Measurements from ENCODE around the gene NSUN7. TPM values are rescaled to one million over a fixed set of nuclear protein-coding genes. Genes with fewer than 3 reads are reported as not detected.

NSUN7 gene
- total RNA-seq, 1 experiment from 2014 or later = 6.7 TPM

GRCh38 chr4:40713798-40714197, 36.0 kb upstream of the NSUN7 start:
- Histone ChIP-seq H2AFZ (ENCODE audit: low read length) (no peak overlapping the region), H3K4me3 (ENCODE audit: low read length) (no peak overlapping the region), H3K79me2 (ENCODE audit: low read length) (no peaks in the 10 kb centered on the region), H3K27ac (ENCODE audit: low read length) (no peak overlapping the region), H3K9me2 (replicated peaks; ENCODE audit: low read length) (no peaks in the 10 kb centered on the region), H3K9ac (ENCODE audit: low read length) (no peak overlapping the region), H3F3A (ENCODE audit: low read length, unreplicated experiment) (no peaks in the 10 kb centered on the region), H3K36me3 (ENCODE audit: low read depth, low read length) (no peaks in the 10 kb centered on the region), H3K4me2 (ENCODE audit: low read length) (no peak overlapping the region), H4K20me1 (ENCODE audit: low read length) (no peaks in the 10 kb centered on the region), H3K9me3 (ENCODE audit: low read length) (no peaks in the 10 kb centered on the region), H3K27me3 (ENCODE audit: low read length) (no peaks in the 10 kb centered on the region), H3K4me1 (ENCODE audit: insufficient read depth, low read length) (peaks cover 7% of the 10 kb centered on the region)
- CTCF ChIA-PET = no interaction called here
- intact Hi-C loops (cut with micrococcal nuclease) = no loop called here
- POLR2A ChIA-PET (ENCODE audit: unreplicated experiment) = no interaction called here
- BruUV-seq (replicated peaks) = no TSS peak
- ATAC-seq (no peak), DNase-seq (no peak)
- TF ChIP-seq EZH2phosphoT487 (IDR thresholded peaks at IDR 0.05; ENCODE audit: borderline replicate concordance, low read length) = no peak
- TF ChIP-seq EZH2 (IDR thresholded peaks at IDR 0.05; ENCODE audit: low read length, unreplicated experiment) = no peak
- no peak for TF ChIP-seq CTCF (conservative IDR thresholded peaks at IDR 0.05; ENCODE audit: low read depth, low read length)

- peak; percentile 18 for ATAC-seq
- intact Hi-C loops (cut with micrococcal nuclease) = loop anchor here (2.0 to 5.0 kb wide), 3 partner anchors 88 to 394 kb away; no protein-coding TSS in a partner anchor
- H3K9me2 ChIP-seq (replicated peaks; ENCODE audit: low read length) = no peaks in the 10 kb centered on the region
- H3F3A ChIP-seq (ENCODE audit: low read length, unreplicated experiment) = no peaks in the 10 kb centered on the region
- H3K9me3 ChIP-seq (ENCODE audit: low read length) = no peaks in the 10 kb centered on the region
- no peak overlapping the region for H3K9ac ChIP-seq (ENCODE audit: low read length)
- H3K27ac ChIP-seq (ENCODE audit: low read length) = no peak overlapping the region
- TF ChIP-seq EZH2 (IDR thresholded peaks at IDR 0.05; ENCODE audit: low read length, unreplicated experiment) = no peak
- no peak for TF ChIP-seq CTCF (conservative IDR thresholded peaks at IDR 0.05; ENCODE audit: low read depth, low read length)
- TF ChIP-seq EZH2phosphoT487 (IDR thresholded peaks at IDR 0.05; ENCODE audit: borderline replicate concordance, low read length) = no peak
- no peaks in the 10 kb centered on the region for H3K36me3 ChIP-seq (ENCODE audit: low read depth, low read length)
- H3K27me3 ChIP-seq (ENCODE audit: low read length) = no peaks in the 10 kb centered on the region
- peaks cover 15% of the 10 kb centered on the region for H3K4me1 ChIP-seq (ENCODE audit: insufficient read depth, low read length)
- POLR2A ChIA-PET (ENCODE audit: unreplicated experiment) = interaction anchor here (0.6 kb wide), 1 partner anchor 166 kb away, joined by 3 read pairs; no protein-coding TSS in a partner anchor
- no TSS peak for BruUV-seq (replicated peaks)
- no peak overlapping the region for H3K4me3 ChIP-seq (ENCODE audit: low read length)
- CTCF ChIA-PET = interaction anchor here (0.6 to 0.7 kb wide), 4 partner anchors 14 to 435 kb away, joined by 3 to 4 read pairs (median 3); no protein-coding TSS in a partner anchor
- peak overlapping the region; percentile 18; the same call in 1 of the 2 replicates for H3K4me2 ChIP-seq (ENCODE audit: low read length)
- no peaks in the 10 kb centered on the region for H3K79me2 ChIP-seq (ENCODE audit: low read length)
- peak; percentile 12 for DNase-seq
- H4K20me1 ChIP-seq (ENCODE audit: low read length) = no peaks in the 10 kb centered on the region
- H2AFZ ChIP-seq (ENCODE audit: low read length) = peak overlapping the region; percentile 37; the same call in 1 of the 2 replicates
These were observed 31.2 kb upstream of the NSUN7 start for GRCh38 chr4:40718586-40718985.

- intact Hi-C loops (cut with micrococcal nuclease) = loop anchor here (2.0 to 5.0 kb wide), 3 partner anchors 88 to 394 kb away; no protein-coding TSS in a partner anchor
- Histone ChIP-seq H3K36me3 (ENCODE audit: low read depth, low read length) (no peaks in the 10 kb centered on the region), H3K79me2 (ENCODE audit: low read length) (no peaks in the 10 kb centered on the region), H3K27me3 (ENCODE audit: low read length) (no peaks in the 10 kb centered on the region), H2AFZ (ENCODE audit: low read length) (peak overlapping the region; percentile 37; the same call in 1 of the 2 replicates), H3K9ac (ENCODE audit: low read length) (no peak overlapping the region), H3K9me3 (ENCODE audit: low read length) (no peaks in the 10 kb centered on the region), H3K4me1 (ENCODE audit: insufficient read depth, low read length) (peaks cover 15% of the 10 kb centered on the region), H3K27ac (ENCODE audit: low read length) (no peak overlapping the region), H3K4me2 (ENCODE audit: low read length) (peak overlapping the region; percentile 18; the same call in 1 of the 2 replicates), H4K20me1 (ENCODE audit: low read length) (no peaks in the 10 kb centered on the region), H3K4me3 (ENCODE audit: low read length) (no peak overlapping the region), H3K9me2 (replicated peaks; ENCODE audit: low read length) (no peaks in the 10 kb centered on the region), H3F3A (ENCODE audit: low read length, unreplicated experiment) (no peaks in the 10 kb centered on the region)
- DNase-seq (peak; percentile 73), ATAC-seq (peak; percentile 94)
- ChIA-PET CTCF (interaction anchor here (0.6 to 0.7 kb wide), 4 partner anchors 14 to 435 kb away, joined by 3 to 4 read pairs (median 3); no protein-coding TSS in a partner anchor), POLR2A (ENCODE audit: unreplicated experiment) (interaction anchor here (0.6 kb wide), 1 partner anchor 166 kb away, joined by 3 read pairs; no protein-coding TSS in a partner anchor)
- no TSS peak for BruUV-seq (replicated peaks)
- TF ChIP-seq EZH2 (IDR thresholded peaks at IDR 0.05; ENCODE audit: low read length, unreplicated experiment) (no peak), EZH2phosphoT487 (IDR thresholded peaks at IDR 0.05; ENCODE audit: borderline replicate concordance, low read length) (no peak), CTCF (conservative IDR thresholded peaks at IDR 0.05; ENCODE audit: low read depth, low read length) (peak; percentile 80)
These were observed 30.6 kb upstream of the NSUN7 start for GRCh38 chr4:40719008-40719623.

Data from PC-3 (cell line).